IgD-negative memory B cell (primary cell): Measurements from ENCODE around the gene SELPLG. TPM values are rescaled to one million over a fixed set of nuclear protein-coding genes. Genes with fewer than 3 reads are reported as not detected.
"Not testable (repeated sequence)": the region's sequence is repeated elsewhere in the genome, so short reads cannot be mapped to it uniquely, and the experiment has no call there.

ENCODE experiments used
- H3K27ac Mint-ChIP-seq, 3 donors: one replicate each; pipeline ENCODE4 v1.8.0; 2020 to 2022; ENCODE audit warnings: mild to moderate bottlenecking in 3 of 3, mixed read lengths in 3 of 3, moderate library complexity in 1 of 3
- H3K27me3 Mint-ChIP-seq: one replicate; pipeline ENCODE4 v1.8.0; 2021; ENCODE audit warnings: mixed read lengths
- H3K36me3 Mint-ChIP-seq: one replicate; pipeline ENCODE4 v1.8.0; 2020; ENCODE audit warnings: mild to moderate bottlenecking, mixed read lengths
- H3K4me1 Mint-ChIP-seq, 3 donors: one replicate each; pipeline ENCODE4 v1.8.0; 2020 to 2022; ENCODE audit warnings: mixed read lengths in 3 of 3, mild to moderate bottlenecking in 1 of 3
- H3K4me3 Mint-ChIP-seq, 4 donors: one replicate each; pipeline ENCODE4 v1.8.0; 2020 to 2022; ENCODE audit warnings: mild to moderate bottlenecking in 4 of 4, mixed read lengths in 4 of 4, moderate library complexity in 3 of 4
- H3K9me3 Mint-ChIP-seq, 3 donors: one replicate each; pipeline ENCODE4 v1.8.0; 2020 to 2021; ENCODE audit warnings: mixed read lengths in 3 of 3, mild to moderate bottlenecking in 1 of 3
- polyA plus RNA-seq: library from polyadenylated mRNA; unstranded; fragments of 300-500 nt; fragmentation: Illumina TruSeq; gene quantifications from one replicate; pipeline ENCODE4 v1.2.3, GENCODE V29; 2021

The SELPLG gene
- polyA plus RNA-seq, 1 donor from 2014 or later: 37.0 TPM

DNA sequence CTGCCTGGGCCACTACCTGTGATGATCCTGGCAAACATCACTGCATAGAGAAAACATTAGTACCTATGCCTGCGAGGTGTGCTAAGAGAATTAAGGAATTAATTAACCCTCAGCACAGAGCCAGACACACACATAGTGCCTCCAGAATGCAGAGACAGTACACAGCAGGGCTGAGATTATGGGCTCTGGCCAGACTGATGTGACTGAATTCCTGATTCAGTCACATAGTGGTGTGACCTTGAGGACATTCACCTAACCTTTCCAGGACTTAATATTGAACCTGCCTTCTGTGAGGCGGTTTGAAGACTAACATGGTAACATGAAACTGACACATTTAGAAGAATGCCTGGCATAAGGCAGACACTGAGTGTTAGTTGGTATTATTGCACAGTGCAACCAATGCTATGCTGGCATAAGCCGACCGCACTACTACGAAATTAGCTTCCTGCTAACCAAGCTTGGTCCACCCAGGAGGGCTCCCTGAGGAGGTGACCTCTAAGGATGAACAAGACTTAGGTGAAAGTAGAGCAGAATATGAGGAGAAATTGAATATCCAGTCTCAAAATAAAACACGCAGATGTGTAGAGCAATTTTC, 32.0 kb upstream of the SELPLG start:
- Mint-ChIP-seq H3K9me3 (no peaks in the 10 kb centered on the region), H3K4me3 (peak overlapping the region in 2 of 4 donors; percentile 33 to 58), H3K36me3 (peaks cover 7% of the 10 kb centered on the region), H3K27me3 (no peaks in the 10 kb centered on the region), H3K4me1 (peaks cover 38 to 58% (median 52%) of the 10 kb centered on the region in 3 donors), H3K27ac (peak overlapping the region in 2 of 3 donors; percentile 19 to 46)

DNA sequence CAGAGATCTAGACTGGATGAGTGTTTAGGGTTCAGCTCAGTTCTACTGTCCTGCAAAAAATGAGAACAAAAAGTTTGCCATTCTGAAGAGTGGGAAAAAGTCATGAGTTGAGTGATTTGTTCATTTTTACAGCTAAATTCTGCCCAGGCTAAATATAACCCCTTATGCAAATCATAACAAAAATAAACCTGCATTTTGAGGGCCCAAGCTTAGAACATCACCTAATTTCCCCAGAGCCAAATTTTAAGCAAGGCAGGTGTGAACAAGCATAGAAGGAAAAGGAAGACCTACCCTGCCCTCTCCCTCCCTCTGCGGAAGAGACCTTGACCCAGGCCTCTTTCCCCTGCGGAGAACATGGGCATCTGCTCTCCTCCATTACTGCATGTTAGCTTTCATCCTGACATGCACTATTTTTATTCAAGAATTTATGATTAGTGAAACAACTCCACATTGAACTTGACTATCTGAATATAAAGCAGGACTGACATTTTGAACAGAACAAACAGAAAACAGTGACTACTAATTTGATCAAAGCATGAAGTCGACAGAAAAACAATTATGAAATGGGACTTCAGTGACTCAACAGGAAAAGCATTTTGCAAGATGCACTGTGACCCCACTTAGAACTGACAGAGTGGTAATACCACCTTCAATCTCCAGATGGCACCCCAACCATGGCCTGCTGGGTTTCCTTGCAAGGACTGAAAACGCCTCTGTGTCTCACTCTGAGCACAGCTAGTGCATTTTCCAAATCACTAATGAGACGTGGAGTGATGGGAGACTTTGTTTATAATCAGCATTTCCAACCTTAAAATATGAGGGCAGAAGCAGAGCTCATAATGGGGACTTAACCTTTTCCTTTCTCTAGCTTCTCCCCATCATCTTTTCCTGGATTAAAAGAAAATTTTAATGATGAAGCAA, 30.9 kb upstream of the SELPLG start:
- no peaks in the 10 kb centered on the region for H3K27me3 Mint-ChIP-seq
- no peaks in the 10 kb centered on the region for H3K9me3 Mint-ChIP-seq
- H3K27ac Mint-ChIP-seq: peak overlapping the region; percentile 21 to 89 (median 83)
- H3K4me3 Mint-ChIP-seq: peak overlapping the region; percentile 59 to 76 (median 65)
- H3K36me3 Mint-ChIP-seq: peaks cover 6% of the 10 kb centered on the region
- peaks cover 38 to 58% (median 52%) of the 10 kb centered on the region in 3 donors for H3K4me1 Mint-ChIP-seq

DNA sequence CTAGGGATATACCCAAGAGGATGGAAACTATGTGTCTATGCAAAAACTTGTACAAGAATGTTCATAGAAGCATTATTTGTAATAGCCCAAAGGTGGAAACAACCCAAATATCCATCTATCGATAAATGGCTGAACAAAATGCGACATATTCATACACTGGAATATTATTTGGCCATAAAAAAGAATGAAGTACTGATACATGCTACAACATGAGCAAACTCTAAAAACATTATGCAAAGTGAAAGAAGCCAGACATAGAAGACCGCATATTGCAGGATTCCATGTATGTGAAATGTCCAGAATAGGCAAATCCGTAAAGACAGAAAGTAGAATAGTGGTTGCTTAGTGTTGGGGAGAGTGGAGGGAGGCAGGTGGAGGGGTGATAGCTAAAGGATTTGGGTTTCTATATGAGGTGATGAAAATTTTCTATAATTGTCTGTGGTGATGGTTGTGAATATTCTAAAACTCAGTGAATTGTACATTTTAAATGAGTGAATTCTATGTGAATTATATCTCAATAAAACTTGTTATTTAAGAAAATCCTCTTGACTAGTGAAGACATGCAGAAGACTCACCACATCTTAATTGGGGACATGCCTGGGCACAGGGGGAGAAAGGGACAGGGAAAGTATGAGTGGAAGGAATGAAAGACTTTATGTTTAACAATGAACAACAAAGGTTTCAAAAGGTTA, 29.8 kb upstream of the SELPLG start:
- peaks cover 38 to 56% (median 52%) of the 10 kb centered on the region in 3 donors for H3K4me1 Mint-ChIP-seq
- H3K36me3 Mint-ChIP-seq: peaks cover 6% of the 10 kb centered on the region
- H3K27me3 Mint-ChIP-seq: no peaks in the 10 kb centered on the region
- H3K27ac Mint-ChIP-seq: peak overlapping the region in 1 of 3 donors; percentile 83
- H3K9me3 Mint-ChIP-seq: no peaks in the 10 kb centered on the region
- H3K4me3 Mint-ChIP-seq: peak overlapping the region in 3 of 4 donors; percentile 25 to 76 (median 36)

DNA sequence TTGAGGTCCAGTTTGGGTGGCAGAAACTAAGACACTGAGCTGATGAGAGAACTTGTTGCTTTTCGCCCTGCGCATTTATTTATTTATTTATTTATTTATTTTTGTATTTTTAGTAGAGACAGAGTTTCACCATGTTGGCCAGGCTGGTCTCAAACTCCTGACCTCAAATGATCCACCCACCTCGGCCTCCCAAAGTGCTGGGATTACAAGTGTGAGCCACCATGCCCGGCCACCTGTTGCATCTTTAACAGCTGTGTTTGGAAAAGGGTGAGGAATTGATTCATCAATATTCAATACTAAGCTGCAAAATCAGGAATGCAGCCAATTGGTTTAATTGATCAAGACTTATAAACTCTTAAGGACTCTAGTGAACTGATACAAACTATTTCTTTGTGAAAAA, 24.4 kb upstream of the SELPLG start:
- H3K27me3 Mint-ChIP-seq, H3K9me3 Mint-ChIP-seq, H3K27ac Mint-ChIP-seq, H3K4me3 Mint-ChIP-seq, H3K36me3 Mint-ChIP-seq: not testable (repeated sequence)
- H3K4me1 Mint-ChIP-seq: peaks cover 16 to 32% (median 22%) of the 10 kb centered on the region in 3 donors

DNA sequence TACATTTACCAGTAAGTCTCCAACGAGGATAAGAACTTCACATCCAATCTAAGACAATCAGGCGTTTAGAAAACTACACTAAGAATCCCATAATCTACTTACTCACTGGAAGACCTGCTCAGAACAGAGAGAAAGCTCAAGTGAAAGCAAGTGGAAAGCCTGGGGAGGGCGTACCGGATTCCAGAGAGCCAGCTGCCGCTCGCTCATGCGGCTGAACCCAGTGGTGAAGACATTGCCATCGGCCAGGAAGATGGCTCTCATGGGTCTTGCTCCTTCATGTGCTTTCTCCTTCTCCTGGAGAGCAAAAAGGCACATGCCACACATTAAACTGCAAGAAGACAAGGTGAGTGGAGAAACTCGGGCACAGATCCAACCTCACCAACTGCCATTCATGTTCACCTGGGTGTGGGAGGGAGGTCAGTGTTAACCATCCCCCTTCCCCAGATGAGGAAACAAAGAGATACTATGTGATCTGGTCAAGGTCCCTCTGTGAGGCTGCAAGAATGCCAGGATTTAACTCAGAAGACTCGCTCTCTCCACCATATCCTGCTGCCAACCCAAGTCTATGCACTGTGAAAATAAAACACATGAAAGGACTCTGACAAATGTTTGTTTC, 23.5 kb upstream of the SELPLG start:
- no peaks in the 10 kb centered on the region for H3K9me3 Mint-ChIP-seq
- no peaks in the 10 kb centered on the region for H3K36me3 Mint-ChIP-seq
- H3K4me3 Mint-ChIP-seq: no peak overlapping the region
- H3K27me3 Mint-ChIP-seq: no peaks in the 10 kb centered on the region
- peak overlapping the region in 1 of 3 donors; percentile 22 for H3K27ac Mint-ChIP-seq
- peaks cover 17 to 34% (median 25%) of the 10 kb centered on the region in 3 donors for H3K4me1 Mint-ChIP-seq

DNA sequence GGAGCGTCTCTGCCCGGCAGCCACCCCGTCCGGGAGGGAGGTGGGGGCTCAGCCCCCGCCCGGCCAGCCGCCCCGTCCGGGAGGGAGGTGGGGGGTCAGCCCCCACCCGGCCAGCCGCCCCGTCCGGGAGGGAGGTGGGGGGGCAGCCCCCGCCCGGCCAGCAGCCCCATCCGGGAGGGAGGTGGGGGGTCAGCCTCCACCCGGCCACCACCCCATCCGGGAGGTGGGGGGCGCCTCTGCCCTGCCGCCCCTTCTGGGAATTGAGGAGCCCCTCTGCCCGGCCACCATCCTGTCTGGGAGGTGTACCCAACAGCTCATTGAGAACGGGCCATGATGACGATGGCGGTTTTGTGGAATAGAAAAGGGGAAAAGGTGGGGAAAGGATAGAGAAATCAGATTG, 22.6 kb upstream of the SELPLG start:
- H3K27ac Mint-ChIP-seq, H3K4me3 Mint-ChIP-seq, H3K27me3 Mint-ChIP-seq, H3K36me3 Mint-ChIP-seq, H3K9me3 Mint-ChIP-seq: not testable (repeated sequence)
- peaks cover 20 to 32% (median 24%) of the 10 kb centered on the region in 3 donors for H3K4me1 Mint-ChIP-seq

DNA sequence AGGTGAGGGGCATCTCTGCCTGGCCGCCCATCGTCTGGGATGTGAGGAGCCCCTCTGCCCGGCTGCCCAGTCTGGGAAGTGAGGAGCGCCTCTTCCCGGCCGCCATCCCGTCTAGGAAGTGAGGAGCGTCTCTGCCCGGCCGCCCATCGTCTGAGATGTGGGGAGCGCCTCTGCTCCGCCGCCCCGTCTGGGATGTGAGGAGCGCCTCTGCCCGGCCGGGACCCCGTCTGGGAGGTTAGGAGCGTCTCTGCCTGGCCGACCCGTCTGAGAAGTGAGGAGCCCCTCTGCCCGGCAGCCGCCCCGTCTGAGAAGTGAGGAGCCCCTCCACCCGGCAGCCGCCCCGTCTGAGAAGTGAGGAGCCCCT, 22.1 kb upstream of the SELPLG start:
- not testable (repeated sequence) for H3K4me3 Mint-ChIP-seq, H3K27ac Mint-ChIP-seq, H3K36me3 Mint-ChIP-seq, H3K27me3 Mint-ChIP-seq, H3K9me3 Mint-ChIP-seq
- H3K4me1 Mint-ChIP-seq: peaks cover 20 to 30% (median 22%) of the 10 kb centered on the region in 3 donors

DNA sequence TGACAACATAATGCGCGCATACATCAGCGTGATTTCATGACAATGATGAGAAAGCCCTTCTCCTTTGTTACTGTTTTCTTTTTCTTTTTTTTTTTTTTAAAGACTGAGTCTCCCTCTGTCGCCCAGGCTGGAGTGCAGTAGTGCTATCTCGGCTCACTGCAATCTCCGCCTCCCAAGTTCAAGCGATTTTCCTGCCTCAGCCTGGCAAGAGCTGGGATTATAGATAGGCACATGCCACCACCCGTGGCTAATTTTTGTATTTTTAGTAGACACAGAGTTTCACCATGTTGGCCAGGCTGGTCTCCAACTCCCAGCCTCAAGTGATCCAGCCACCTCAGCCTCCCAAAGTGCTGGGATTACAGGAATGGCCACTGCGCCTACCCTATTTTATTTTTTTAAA, 20.9 kb upstream of the SELPLG start:
- not testable (repeated sequence) for H3K27me3 Mint-ChIP-seq, H3K4me3 Mint-ChIP-seq, H3K36me3 Mint-ChIP-seq

DNA sequence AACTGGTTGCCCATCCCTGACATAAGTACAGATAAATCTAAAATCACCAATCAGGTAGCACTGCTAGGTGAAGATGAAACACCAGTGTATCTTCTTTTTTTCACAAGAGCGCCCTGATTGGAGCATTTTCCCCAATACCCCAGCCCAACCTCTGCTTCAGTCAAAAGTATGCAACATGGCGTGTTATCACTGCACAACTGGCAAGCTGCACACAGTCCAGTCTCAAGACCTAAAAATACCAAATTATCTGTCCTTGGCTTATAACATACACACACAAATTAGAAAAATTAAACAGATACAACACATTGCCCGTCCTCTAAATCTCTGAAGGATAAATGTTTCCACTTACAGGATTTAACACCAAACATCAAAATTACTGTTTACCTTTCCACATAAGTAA, 20.2 kb upstream of the SELPLG start:
- Mint-ChIP-seq H3K27ac (peak overlapping the region in 1 of 3 donors; percentile 88), H3K36me3 (peaks cover 2% of the 10 kb centered on the region), H3K4me3 (no peak overlapping the region), H3K4me1 (peaks cover 22 to 36% (median 27%) of the 10 kb centered on the region in 3 donors), H3K27me3 (no peaks in the 10 kb centered on the region), H3K9me3 (no peaks in the 10 kb centered on the region)

More for the DNA sequence above, 20.9 kb upstream of the SELPLG start:
- H3K9me3 Mint-ChIP-seq, H3K27ac Mint-ChIP-seq: not testable (repeated sequence)
- peaks cover 21 to 31% (median 22%) of the 10 kb centered on the region in 3 donors for H3K4me1 Mint-ChIP-seq

DNA sequence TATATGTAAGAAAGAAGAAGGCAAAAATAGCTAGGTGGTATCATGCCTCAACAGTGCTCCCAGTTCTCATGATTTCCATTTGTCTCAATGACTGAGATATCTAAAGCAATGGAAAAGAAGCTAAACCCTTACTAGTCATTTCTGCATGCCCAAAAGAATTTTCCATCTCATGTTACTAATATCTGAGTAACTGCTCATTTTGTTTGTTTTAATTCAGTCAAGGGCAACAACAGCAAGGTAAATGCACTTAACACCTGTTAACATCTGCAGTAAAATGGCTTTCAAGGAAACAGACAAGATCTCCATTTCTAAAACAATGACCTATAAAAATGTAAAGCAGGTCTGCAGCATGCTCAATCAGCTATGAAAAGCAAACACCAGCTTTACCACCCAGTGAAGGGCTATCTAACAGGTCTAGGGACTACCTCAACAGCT, 19.4 kb upstream of the SELPLG start:
- Mint-ChIP-seq H3K9me3 (no peaks in the 10 kb centered on the region), H3K4me1 (peaks cover 22 to 32% (median 27%) of the 10 kb centered on the region in 3 donors), H3K27ac (peak overlapping the region in 2 of 3 donors; percentile 68 to 69), H3K36me3 (peaks cover 3% of the 10 kb centered on the region), H3K27me3 (no peaks in the 10 kb centered on the region), H3K4me3 (peak overlapping the region in 1 of 4 donors; percentile 46)

DNA sequence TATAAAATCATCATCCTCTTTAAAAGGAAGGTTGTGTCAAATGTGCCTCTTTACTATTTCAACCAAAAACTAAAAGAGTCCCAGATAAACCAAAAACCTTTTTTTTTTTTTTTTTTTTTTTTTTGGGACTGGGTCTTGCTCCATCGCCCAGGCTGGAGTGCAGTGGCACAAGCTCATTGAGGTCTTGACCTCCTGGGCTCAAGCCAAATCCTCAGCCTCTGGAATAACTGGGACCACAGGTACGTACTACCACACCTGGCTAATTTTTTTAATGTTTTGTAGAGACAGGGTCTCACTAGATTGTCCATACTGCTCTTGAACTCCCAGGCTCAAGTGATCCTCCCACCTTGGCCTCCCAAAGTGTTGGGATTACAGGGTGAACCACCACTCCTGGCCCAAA, 16.4 kb upstream of the SELPLG start:
- no peak overlapping the region for H3K4me3 Mint-ChIP-seq
- peaks cover 25 to 46% (median 31%) of the 10 kb centered on the region in 3 donors for H3K4me1 Mint-ChIP-seq
- peaks cover 3% of the 10 kb centered on the region for H3K36me3 Mint-ChIP-seq
- no peaks in the 10 kb centered on the region for H3K27me3 Mint-ChIP-seq
- H3K27ac Mint-ChIP-seq: peak overlapping the region in 1 of 3 donors; percentile 54
- H3K9me3 Mint-ChIP-seq: no peaks in the 10 kb centered on the region

DNA sequence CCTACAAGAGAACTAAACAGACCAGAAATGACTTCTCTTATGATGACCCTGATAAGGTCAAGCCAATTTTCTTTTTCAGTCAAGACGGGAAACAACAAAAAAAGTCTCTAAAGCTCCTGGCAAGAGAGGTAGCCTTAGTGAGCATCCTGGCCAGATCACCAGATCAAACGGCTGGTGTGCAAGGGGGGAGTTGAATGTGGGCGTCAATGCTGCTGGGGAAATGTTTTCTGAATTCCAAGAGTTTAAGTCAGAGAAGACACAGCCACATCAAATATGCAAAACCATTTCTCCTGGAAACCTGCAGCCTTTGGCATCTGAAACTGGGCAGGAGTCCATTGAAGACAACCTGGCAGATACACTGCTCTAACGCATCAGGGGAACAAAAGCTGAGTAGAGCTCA, 16.0 kb upstream of the SELPLG start:
- Mint-ChIP-seq H3K27me3 (no peaks in the 10 kb centered on the region), H3K36me3 (peaks cover 3% of the 10 kb centered on the region), H3K9me3 (no peaks in the 10 kb centered on the region), H3K4me1 (peaks cover 25 to 47% (median 31%) of the 10 kb centered on the region in 3 donors), H3K27ac (peak overlapping the region; percentile 28 to 54 (median 34)), H3K4me3 (no peak overlapping the region)

DNA sequence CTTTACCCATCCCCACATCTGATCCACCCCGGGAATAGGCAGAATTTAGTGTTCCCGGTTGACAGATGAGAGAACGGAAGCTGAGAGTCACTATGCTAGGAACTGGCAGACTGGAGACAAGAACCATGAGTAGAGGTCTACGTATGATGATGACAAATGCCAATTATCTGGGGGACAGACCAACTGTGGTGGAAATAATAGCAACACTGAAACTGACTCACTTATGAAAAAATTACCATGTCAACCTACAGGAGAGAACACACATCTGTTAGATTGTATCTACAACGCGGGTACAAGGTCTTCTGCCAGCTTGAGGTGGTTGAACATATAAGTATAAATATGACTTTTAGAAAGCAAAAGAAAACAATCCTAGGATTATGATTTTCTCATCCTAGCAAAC, 15.4 kb upstream of the SELPLG start:
- Mint-ChIP-seq H3K36me3 (peaks cover 8% of the 10 kb centered on the region), H3K4me1 (peaks cover 24 to 49% (median 29%) of the 10 kb centered on the region in 3 donors), H3K27me3 (no peaks in the 10 kb centered on the region), H3K9me3 (no peaks in the 10 kb centered on the region), H3K4me3 (no peak overlapping the region), H3K27ac (peak overlapping the region in 2 of 3 donors; percentile 34 to 65)

DNA sequence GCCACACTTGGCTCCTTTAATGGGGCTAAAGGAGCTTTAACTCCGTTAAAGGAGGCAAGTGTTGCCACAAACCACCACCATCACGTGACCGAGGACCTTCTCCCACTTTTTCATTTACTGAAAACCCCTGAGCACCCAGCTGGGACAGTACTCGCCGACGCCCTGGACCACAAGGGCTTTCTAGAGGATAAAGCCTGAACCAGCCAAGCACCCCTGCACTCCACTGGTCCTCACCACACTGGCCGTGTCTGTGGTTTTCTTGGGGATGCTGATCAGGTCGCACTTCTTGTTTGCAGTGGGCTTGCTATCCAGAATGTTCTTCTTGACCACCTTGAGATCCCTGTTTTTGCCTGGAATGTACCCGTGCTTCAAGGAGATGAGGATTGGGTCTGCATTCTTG, 14.7 kb upstream of the SELPLG start:
- Mint-ChIP-seq H3K27ac (peak overlapping the region in 1 of 3 donors; percentile 65), H3K4me3 (no peak overlapping the region), H3K27me3 (no peaks in the 10 kb centered on the region), H3K4me1 (peaks cover 17 to 45% (median 21%) of the 10 kb centered on the region in 3 donors), H3K36me3 (peaks cover 9% of the 10 kb centered on the region), H3K9me3 (no peaks in the 10 kb centered on the region)
